Measurements from ENCODE around the gene IGF1R.

The IGF1R gene

DNA sequence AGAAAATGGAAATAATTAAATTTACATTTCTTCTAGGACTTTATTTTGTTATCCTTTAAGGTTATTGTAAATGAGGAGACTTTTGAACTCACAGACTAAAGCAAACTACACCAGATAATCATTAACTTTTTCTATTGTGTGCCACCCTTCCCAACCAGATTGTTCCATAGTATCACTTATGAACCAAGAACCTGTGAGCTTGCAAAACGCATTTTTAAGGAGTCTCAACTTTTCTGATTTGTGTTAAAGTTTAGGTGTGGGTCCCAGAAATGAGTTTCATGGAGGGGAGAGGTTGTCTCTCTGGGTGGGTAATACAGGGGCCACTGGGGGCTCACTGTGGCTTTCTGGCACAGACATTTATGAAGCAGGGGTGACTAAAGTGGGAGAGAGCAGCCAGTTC, 75.7 kb downstream of the IGF1R start:
- Histone ChIP-seq H3K27me3 (ENCODE audit: control insufficient read depth, insufficient read depth, low read length) (no peaks in the 10 kb centered on the region), H3K9ac (ENCODE audit: low read depth, low read length) (no peak overlapping the region), H3K9me3 (ENCODE audit: control insufficient read depth, insufficient read depth, low read length) (no peaks in the 10 kb centered on the region), H3K36me3 (ENCODE audit: control insufficient read depth, insufficient read depth, low read length) (no peaks in the 10 kb centered on the region), H3K4me3 (ENCODE audit: low read depth, low read length) (no peak overlapping the region), H3K4me1 (ENCODE audit: control insufficient read depth, insufficient read depth, low read length) (peaks cover 31% of the 10 kb centered on the region)

DNA sequence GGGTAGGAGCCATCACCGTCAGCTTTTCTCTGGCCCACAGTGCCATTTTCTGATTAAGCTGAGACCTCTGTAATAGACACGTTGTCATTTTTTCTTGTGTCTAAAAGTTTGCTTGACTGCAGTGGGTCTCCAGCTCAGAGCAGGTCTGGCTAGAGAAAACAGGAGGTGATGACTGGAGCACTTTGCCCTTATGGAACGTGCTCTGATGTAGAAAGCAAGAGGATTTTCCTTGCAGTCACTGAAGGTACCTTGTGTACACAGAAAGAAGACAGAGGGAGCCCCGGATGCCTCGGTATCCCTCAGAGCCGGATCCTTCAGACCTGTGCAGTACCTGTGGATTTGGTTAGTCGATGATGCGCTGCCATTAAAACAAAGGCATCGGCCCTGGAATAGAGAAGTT, 76.2 kb downstream of the IGF1R start:
- Histone ChIP-seq H3K27me3 (ENCODE audit: control insufficient read depth, insufficient read depth, low read length) (no peaks in the 10 kb centered on the region), H3K4me1 (ENCODE audit: control insufficient read depth, insufficient read depth, low read length) (peaks cover 27% of the 10 kb centered on the region), H3K9ac (ENCODE audit: low read depth, low read length) (no peak overlapping the region), H3K9me3 (ENCODE audit: control insufficient read depth, insufficient read depth, low read length) (no peaks in the 10 kb centered on the region), H3K36me3 (ENCODE audit: control insufficient read depth, insufficient read depth, low read length) (no peaks in the 10 kb centered on the region), H3K4me3 (ENCODE audit: low read depth, low read length) (no peak overlapping the region)

- no peaks in the 10 kb centered on the region for H3K36me3 ChIP-seq (ENCODE audit: control insufficient read depth, insufficient read depth, low read length)
- peaks cover 13% of the 10 kb centered on the region for H3K4me1 ChIP-seq (ENCODE audit: control insufficient read depth, insufficient read depth, low read length)
- no peak overlapping the region for H3K4me3 ChIP-seq (ENCODE audit: low read depth, low read length)
- no peak overlapping the region for H3K9ac ChIP-seq (ENCODE audit: low read depth, low read length)
- H3K9me3 ChIP-seq (ENCODE audit: control insufficient read depth, insufficient read depth, low read length) = no peaks in the 10 kb centered on the region
- H3K27me3 ChIP-seq (ENCODE audit: control insufficient read depth, insufficient read depth, low read length) = no peaks in the 10 kb centered on the region
Measured at GRCh38 chr15:98725874-98726273, 77.5 kb downstream of the IGF1R start.

DNA sequence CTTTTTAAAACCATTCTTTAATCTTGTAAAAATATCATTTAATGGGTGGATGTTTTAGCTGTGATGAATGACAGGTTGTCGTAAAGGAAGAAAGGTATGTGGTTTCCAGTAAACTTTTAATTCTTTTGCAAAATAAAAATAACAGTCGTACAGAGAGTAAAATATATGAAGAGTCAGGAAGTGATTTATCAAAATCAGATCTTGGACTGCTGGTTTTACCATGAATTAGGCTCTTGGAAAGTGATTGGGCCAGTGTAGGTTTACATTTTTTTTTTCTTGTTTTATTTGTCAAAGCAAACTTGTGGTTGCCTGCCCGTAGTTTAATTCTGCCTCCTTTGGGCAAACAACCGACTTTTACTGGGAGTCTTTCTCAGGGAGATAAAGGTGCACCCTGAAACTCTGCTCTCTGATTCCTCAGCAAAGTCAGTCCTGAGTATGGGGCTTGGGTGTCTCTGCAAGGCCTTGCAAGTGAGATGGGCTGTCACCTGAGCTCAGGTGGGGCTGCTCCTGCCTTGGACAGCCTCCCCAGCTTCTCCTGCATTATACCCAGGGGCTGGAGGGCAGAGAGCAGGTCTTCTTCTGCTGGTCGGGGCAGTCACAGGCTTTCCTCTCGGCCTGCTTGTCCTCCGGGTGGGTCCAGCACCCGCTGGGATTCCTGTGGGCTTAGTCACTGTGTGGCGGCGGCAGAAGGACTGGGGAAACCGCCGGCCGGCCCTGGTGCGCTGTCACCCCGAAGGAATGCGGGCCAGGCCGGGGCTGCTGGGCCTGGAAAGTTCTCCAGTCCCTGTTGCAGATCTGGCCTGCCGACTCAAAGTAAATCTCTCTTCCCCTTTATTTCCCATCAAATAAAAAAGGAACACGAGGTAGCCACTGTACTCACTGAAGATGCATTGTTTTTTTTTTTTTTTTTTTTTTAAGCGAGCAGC, 79.0 kb downstream of the IGF1R start:
- Histone ChIP-seq H3K4me3 (ENCODE audit: low read depth, low read length) (no peak overlapping the region), H3K4me1 (ENCODE audit: control insufficient read depth, insufficient read depth, low read length) (peaks cover 18% of the 10 kb centered on the region), H3K9ac (ENCODE audit: low read depth, low read length) (no peak overlapping the region), H3K27me3 (ENCODE audit: control insufficient read depth, insufficient read depth, low read length) (no peaks in the 10 kb centered on the region), H3K9me3 (ENCODE audit: control insufficient read depth, insufficient read depth, low read length) (no peaks in the 10 kb centered on the region), H3K36me3 (ENCODE audit: control insufficient read depth, insufficient read depth, low read length) (no peaks in the 10 kb centered on the region)

DNA sequence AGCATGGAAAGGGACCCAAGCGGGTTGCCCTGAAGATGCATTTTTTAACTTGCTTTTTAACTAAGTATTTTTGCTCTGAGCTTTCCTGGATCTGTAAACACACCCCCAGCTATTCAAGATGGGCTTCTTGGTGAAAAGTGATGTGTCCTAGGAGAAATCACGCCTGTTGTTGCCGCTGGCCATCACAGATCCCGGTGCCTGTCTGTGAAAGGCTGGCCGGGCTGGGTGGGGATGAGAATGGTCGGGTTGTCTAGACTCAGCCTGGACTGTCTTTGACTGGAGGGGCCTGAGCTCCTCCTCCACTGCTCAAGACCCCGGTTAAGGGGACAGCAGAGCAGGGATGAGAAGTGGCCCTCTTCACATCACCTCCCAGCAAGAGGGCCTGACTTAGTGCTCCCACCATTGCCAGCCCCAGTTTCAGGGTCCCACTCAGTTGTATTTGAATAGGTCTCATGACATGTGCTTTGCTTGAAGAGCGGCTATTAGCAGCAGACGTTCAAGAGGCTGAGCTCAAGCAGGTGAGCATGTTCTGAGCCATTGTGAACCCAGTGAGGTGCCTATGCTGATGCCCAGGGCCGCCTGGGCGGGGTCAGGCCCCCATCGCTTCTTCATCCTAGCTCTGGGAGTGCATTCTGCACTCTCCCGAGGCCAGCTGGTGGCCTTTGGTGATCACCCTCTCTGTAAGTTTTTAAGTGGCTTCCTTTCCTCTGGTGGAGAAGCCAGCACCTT, 79.9 kb downstream of the IGF1R start:
- Histone ChIP-seq H3K36me3 (ENCODE audit: control insufficient read depth, insufficient read depth, low read length) (no peaks in the 10 kb centered on the region), H3K4me1 (ENCODE audit: control insufficient read depth, insufficient read depth, low read length) (peaks cover 18% of the 10 kb centered on the region), H3K9ac (ENCODE audit: low read depth, low read length) (no peak overlapping the region), H3K4me3 (ENCODE audit: low read depth, low read length) (no peak overlapping the region), H3K9me3 (ENCODE audit: control insufficient read depth, insufficient read depth, low read length) (no peaks in the 10 kb centered on the region), H3K27me3 (ENCODE audit: control insufficient read depth, insufficient read depth, low read length) (no peaks in the 10 kb centered on the region)

- no peak overlapping the region for H3K9ac ChIP-seq (ENCODE audit: low read depth, low read length)
- no peaks in the 10 kb centered on the region for H3K27me3 ChIP-seq (ENCODE audit: control insufficient read depth, insufficient read depth, low read length)
- H3K36me3 ChIP-seq (ENCODE audit: control insufficient read depth, insufficient read depth, low read length) = no peaks in the 10 kb centered on the region
- peaks cover 18% of the 10 kb centered on the region for H3K4me1 ChIP-seq (ENCODE audit: control insufficient read depth, insufficient read depth, low read length)
- H3K9me3 ChIP-seq (ENCODE audit: control insufficient read depth, insufficient read depth, low read length) = no peaks in the 10 kb centered on the region
- H3K4me3 ChIP-seq (ENCODE audit: low read depth, low read length) = no peak overlapping the region
Measured at GRCh38 chr15:98728811-98729160, 80.4 kb downstream of the IGF1R start.

DNA sequence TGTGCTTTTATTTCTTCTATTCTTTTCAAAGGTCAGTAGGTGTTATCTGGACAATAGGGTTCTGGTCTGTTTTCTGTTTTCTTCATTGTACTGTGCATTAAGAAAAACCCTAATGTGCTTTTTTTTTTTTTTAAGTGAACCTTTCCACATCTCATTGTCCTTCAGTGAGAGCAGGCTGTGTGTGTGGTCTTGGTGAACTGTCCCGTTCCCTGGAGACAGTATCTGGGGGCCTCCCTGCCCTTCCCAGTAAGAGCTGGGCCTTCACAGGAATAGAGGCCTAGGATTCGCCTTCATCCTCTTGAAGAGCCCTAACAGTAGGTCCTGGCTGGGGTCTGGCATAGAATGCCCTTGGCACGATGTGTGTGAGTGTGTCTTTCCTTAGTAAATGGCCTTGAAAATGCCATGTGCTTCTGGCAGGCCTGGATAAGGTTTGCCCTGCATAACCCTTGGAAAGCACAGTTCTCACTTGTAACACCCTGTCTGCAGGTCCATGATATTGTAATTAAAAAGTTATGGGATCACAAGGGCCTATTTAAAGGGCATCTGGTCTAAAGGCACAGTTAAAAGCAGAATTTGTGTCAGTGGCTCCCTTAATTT, 81.2 kb downstream of the IGF1R start:
- Histone ChIP-seq H3K4me3 (ENCODE audit: low read depth, low read length) (no peak overlapping the region), H3K27me3 (ENCODE audit: control insufficient read depth, insufficient read depth, low read length) (no peaks in the 10 kb centered on the region), H3K4me1 (ENCODE audit: control insufficient read depth, insufficient read depth, low read length) (peaks cover 23% of the 10 kb centered on the region), H3K9me3 (ENCODE audit: control insufficient read depth, insufficient read depth, low read length) (no peaks in the 10 kb centered on the region), H3K9ac (ENCODE audit: low read depth, low read length) (no peak overlapping the region), H3K36me3 (ENCODE audit: control insufficient read depth, insufficient read depth, low read length) (no peaks in the 10 kb centered on the region)

- H3K4me3 ChIP-seq (ENCODE audit: low read depth, low read length) = no peak overlapping the region
- H3K27me3 ChIP-seq (ENCODE audit: control insufficient read depth, insufficient read depth, low read length) = no peaks in the 10 kb centered on the region
- H3K4me1 ChIP-seq (ENCODE audit: control insufficient read depth, insufficient read depth, low read length) = peaks cover 27% of the 10 kb centered on the region
- no peaks in the 10 kb centered on the region for H3K9me3 ChIP-seq (ENCODE audit: control insufficient read depth, insufficient read depth, low read length)
- H3K9ac ChIP-seq (ENCODE audit: low read depth, low read length) = no peak overlapping the region
- H3K36me3 ChIP-seq (ENCODE audit: control insufficient read depth, insufficient read depth, low read length) = no peaks in the 10 kb centered on the region
Measured at GRCh38 chr15:98730860-98731711, 82.7 kb downstream of the IGF1R start.

- no peak overlapping the region for H3K4me3 ChIP-seq (ENCODE audit: low read depth, low read length)
- no peaks in the 10 kb centered on the region for H3K9me3 ChIP-seq (ENCODE audit: control insufficient read depth, insufficient read depth, low read length)
- H3K27me3 ChIP-seq (ENCODE audit: control insufficient read depth, insufficient read depth, low read length) = no peaks in the 10 kb centered on the region
- H3K4me1 ChIP-seq (ENCODE audit: control insufficient read depth, insufficient read depth, low read length) = peaks cover 30% of the 10 kb centered on the region
- no peaks in the 10 kb centered on the region for H3K36me3 ChIP-seq (ENCODE audit: control insufficient read depth, insufficient read depth, low read length)
- H3K9ac ChIP-seq (ENCODE audit: low read depth, low read length) = no peak overlapping the region
Measured at GRCh38 chr15:98731712-98732450, 83.5 kb downstream of the IGF1R start.

- Histone ChIP-seq H3K4me1 (ENCODE audit: control insufficient read depth, insufficient read depth, low read length) (peaks cover 26% of the 10 kb centered on the region), H3K9me3 (ENCODE audit: control insufficient read depth, insufficient read depth, low read length) (no peaks in the 10 kb centered on the region), H3K4me3 (ENCODE audit: low read depth, low read length) (no peak overlapping the region), H3K9ac (ENCODE audit: low read depth, low read length) (peak overlapping the region; percentile 16), H3K27me3 (ENCODE audit: control insufficient read depth, insufficient read depth, low read length) (no peaks in the 10 kb centered on the region), H3K36me3 (ENCODE audit: control insufficient read depth, insufficient read depth, low read length) (no peaks in the 10 kb centered on the region)
Measured at GRCh38 chr15:98733098-98733497, 84.8 kb downstream of the IGF1R start.
